SH-SY5Y (cell line): Measurements from ENCODE around the gene YTHDC1.
A peak's percentile ranks its signal among the peaks of the same experiment; 100 is the strongest.

Experiments
- GATA2 ChIP-seq: IDR thresholded peaks from 2 replicates; pipeline ENCODE4 v1.6.1; 2011; ENCODE audit warnings: mild to moderate bottlenecking, low read depth, low read length
- GATA3 ChIP-seq: IDR thresholded peaks from 2 replicates; pipeline ENCODE4 v1.6.1; 2011; ENCODE audit warnings: low read depth, mild to moderate bottlenecking, low read length, moderate library complexity

YTHDC1 gene

DNA sequence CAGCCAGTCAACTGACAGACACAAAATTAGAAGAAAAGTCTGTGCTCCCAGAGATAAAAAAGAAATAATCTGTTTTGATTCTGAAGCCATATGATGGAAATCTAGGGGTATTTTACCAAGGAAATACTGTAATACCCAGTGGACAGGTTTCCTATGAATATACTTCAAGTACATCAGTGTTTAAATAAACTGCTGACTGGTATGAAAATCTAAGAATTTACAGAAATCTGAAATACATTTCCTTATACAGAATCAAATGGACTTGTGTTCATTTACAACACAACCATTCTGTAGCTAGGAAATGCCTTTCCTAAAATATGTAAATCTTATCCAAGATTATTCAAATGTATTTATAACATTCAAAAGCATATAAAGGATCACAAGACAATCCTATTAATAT lies 13.4 kb downstream of the YTHDC1 start:
- no peak for TF ChIP-seq GATA2
- no peak for TF ChIP-seq GATA3

DNA sequence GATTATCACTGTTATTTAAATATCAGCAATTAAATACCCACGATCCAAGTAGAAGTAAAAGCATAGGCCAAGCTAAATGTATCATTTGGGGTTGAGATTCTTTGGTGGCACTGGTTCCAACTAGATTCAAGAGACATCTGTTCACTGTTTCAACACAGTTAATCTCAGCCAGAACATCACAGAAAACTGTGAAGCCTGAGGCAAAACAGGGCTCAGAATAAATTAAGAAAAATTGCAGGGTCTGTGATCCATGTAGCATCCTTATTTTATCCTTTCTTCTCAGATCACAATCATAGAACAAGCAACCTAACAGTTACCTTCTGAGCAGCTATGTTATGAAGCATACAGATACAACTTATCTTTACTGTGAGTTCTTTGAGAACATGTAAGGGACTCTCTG lies 23.7 kb downstream of the YTHDC1 start:
- TF ChIP-seq GATA3: 0 out of 2 replicates have a peak, but pooled peaks have one; percentile 33
- peak; percentile 43; the same call in 1 of the 2 replicates for TF ChIP-seq GATA2

DNA sequence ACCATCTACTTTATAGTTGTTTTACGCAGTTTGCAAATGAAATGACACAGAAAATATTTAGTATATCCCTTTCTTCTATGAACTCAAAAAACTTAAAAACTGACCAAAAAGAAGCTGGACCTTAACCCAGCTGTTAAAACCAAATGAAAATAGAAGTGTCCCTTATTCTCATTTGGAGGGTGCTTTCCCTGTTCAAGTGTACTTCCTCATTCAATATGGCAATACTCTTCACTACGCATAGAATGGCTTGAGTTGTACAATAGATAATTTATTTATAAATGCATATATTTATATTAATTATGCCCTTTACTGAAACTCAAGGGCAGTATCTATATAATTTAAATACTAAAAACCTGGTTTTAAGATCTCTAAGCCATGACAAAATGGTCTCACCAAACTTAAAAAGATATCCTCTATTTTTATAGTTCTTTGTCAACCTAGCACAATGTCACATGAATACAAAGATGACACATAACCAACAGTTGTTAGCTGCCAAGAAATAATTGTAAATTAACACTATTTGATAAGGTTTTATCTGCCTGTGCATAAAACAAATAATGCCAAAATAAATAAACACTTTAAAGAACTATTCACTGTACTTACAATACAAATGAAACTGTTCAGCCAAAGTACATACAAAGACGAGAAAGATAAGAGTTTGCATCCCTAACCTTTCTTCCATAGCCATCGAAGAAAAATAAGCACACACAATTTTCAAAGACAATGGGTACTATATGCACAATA lies 25.2 kb downstream of the YTHDC1 start:
- TF ChIP-seq GATA2: no peak
- no peak for TF ChIP-seq GATA3

- no peak for TF ChIP-seq GATA2
- TF ChIP-seq GATA3: no peak
Measured at GRCh38 chr4:68319040-68319439, 30.9 kb downstream of the YTHDC1 start.

DNA sequence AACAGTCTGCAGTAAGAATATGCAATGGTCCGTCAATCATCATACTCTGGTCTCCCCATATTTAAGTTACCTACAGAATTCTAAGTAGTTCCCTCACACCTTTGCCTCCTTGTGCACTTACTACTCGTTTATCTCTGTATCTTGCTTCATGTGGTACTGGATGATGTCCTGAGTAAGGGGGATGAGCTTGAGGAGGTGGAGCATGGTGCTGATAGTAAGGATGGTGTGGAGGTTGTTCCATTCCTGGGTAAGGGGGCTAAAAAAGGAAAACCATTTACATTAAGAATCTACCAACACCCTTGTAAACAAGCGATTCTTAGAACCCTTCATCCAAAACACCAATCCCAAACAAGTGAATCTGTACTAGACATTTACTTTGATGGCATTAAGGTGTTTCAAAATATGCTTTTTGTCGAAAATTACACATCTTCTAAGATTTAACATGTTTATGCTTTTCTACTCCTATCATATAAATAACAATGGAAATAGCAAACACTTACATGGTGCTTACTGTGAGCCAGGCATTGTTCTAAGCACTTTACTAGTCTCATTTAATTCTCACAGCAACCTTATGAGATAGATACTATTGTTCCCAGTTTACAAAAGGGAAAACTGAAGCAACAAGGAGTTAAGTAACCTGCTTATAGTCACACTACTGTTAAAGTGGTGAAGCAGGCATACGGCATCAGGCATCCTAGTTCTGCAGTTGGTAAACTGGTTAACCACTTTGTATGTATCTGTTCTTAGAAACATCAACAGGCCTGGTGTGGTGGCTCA lies 33.5 kb downstream of the YTHDC1 start:
- TF ChIP-seq GATA2 (no peak), GATA3 (no peak)

DNA sequence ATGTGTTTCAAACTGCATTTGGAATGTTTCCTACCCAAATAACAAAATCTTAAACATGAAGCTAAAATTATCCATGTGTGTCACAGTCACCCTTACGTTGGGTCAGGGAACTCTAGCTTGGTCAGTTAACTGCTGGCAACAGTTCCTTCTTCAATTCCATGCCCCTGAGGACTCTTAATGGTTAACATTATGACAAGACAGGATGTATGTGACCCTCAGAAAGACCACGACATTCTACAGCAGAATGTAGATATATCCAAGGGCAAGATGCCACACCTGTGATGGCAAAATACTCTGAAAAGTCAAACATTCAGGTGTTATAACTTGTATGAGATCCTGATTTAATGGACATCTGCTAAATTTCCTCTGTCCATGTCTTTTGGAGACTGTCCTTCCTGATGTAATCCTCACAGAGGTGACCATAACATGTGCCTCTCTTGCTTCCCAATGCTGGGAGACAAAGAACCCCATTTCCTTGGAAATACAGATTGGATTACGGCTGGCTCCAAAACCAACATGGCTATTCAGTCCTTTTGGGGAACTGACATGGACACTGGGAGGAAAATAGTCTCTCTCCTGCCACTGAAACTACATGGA lies 39.1 kb downstream of the YTHDC1 start:
- TF ChIP-seq GATA3 (no peak), GATA2 (no peak)

- TF ChIP-seq GATA3: no peak
- no peak for TF ChIP-seq GATA2
Measured at GRCh38 chr4:68304731-68305130, 45.2 kb downstream of the YTHDC1 start.

DNA sequence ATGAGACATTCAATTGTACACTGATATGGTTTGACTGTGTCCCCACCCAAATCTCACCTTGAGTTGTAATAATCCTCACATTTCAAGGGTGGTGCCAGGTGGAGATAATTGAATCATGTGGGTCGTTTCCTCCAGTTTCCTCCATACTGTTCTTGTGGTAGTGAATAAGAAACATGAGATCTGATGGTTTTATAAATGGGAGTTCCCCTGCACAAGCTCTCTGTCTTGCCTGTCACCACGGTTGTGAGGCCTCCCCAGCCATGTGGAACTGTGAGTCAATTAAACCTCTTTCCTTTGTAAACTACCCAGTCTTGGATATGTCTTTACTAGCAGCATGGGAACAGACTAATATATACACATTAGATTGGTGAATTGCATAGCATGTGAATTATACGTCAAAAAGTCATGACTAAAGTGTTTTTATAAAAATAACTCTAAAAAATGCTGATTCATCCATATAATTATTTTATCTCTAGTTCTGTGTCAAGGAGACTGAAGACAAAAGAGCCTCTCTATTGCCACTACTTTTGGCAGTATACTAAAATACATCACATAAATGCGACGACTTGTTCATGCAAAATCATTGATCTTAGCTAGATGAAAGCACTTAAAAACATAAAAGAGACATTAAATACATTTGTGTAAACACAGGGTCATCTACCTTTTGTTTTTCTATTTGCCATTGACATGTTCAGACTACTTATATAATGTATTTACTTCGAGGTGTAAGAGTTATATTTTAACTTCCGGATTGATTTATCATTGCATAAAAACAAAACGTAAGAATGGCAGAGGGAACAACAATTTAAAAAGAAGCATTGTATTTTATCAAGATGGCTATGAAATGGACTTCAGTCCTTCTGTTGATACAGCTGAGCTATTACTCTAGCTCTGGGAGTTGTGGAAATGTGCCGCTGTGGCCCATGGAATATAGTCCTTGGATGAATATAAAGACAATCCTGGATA lies 50.1 kb downstream of the YTHDC1 start:
- TF ChIP-seq GATA2 (no peak), GATA3 (no peak)

DNA sequence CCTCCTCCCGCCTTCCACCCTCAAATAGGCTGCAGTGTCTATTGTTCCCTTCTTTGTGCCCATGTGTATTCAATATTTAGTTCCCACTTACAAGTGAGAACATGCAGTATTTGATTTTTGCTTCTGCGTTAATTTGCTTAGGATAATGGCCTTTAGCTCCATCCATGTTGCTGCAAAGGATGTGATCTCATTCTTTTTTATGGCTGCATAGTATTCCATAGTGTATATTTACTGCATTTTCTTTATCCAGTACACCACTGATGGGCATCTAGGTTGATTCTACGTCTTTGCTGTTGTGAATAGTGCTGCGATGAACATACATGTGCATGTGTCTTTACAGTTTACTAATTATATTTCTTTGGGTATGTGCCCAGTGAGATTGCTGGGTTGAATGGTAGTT lies 52.8 kb downstream of the YTHDC1 start:
- TF ChIP-seq GATA2: no peak
- TF ChIP-seq GATA3: no peak

- no peak for TF ChIP-seq GATA2
- TF ChIP-seq GATA3: no peak
Measured at GRCh38 chr4:68291256-68291655, 58.6 kb downstream of the YTHDC1 start.

- TF ChIP-seq GATA2: no peak
- TF ChIP-seq GATA3: no peak
Measured at GRCh38 chr4:68288393-68288740, 61.5 kb downstream of the YTHDC1 start.

GRCh38 chr4:68287704-68288392 lies 62.0 kb downstream of the YTHDC1 start:
- TF ChIP-seq GATA3 (no peak), GATA2 (no peak)

GRCh38 chr4:68283714-68284113 lies 66.2 kb downstream of the YTHDC1 start:
- TF ChIP-seq GATA2: no peak
- no peak for TF ChIP-seq GATA3
